ENCODE data around the gene DGKB. TPM values are rescaled to one million over a fixed set of nuclear protein-coding genes. Genes with fewer than 3 reads are reported as not detected.

DGKB gene
- total and polyA plus RNA-seq, 2 experiments from 2014 or later: 0.28 to 1.7 TPM

DNA sequence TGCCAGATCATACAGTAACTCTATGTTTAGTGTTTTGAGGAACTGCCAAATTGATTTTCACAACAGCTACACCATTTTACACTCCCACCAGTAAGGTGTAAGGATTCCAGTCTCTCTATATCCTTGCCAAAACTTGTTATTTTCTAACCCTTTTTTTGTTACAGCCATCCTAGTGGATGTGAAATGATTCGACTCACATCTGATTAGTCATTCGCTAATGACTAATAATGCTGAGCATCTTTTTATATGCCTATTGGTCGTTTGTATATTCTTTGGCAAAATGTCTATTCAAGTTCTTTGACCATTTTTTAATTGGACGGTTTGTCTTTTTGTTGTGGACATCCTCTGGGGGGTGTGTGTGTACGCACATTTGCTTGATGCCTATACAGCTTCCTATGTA is 142.8 kb downstream of the DGKB start:
- no peak overlapping the region for H2AFZ ChIP-seq
- no peak overlapping the region for H3K4me2 ChIP-seq
- TF ChIP-seq, protein P1, sequence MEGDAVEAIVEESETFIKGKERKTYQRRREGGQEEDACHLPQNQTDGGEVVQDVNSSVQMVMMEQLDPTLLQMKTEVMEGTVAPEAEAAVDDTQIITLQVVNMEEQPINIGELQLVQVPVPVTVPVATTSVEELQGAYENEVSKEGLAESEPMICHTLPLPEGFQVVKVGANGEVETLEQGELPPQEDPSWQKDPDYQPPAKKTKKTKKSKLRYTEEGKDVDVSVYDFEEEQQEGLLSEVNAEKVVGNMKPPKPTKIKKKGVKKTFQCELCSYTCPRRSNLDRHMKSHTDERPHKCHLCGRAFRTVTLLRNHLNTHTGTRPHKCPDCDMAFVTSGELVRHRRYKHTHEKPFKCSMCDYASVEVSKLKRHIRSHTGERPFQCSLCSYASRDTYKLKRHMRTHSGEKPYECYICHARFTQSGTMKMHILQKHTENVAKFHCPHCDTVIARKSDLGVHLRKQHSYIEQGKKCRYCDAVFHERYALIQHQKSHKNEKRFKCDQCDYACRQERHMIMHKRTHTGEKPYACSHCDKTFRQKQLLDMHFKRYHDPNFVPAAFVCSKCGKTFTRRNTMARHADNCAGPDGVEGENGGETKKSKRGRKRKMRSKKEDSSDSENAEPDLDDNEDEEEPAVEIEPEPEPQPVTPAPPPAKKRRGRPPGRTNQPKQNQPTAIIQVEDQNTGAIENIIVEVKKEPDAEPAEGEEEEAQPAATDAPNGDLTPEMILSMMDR (IDR thresholded peaks at IDR 0.05; ENCODE audit: poor library complexity): no peak
- no peak for TF ChIP-seq EZH2phosphoT487 (IDR thresholded peaks at IDR 0.05; ENCODE audit: low read depth, severe bottlenecking, unreplicated experiment)
- TF ChIP-seq EZH2 (IDR thresholded peaks at IDR 0.05; ENCODE audit: borderline replicate concordance): no peak
- H3K27ac ChIP-seq: no peak overlapping the region
- no peaks in the 10 kb centered on the region for H3K9me2 ChIP-seq (replicated peaks; ENCODE audit: insufficient read depth)
- H3K9me3 ChIP-seq (ENCODE audit: low read depth): no peaks in the 10 kb centered on the region
- no peaks in the 10 kb centered on the region for H3K79me2 ChIP-seq
- H3K36me3 ChIP-seq (replicated peaks; ENCODE audit: insufficient read depth, low read depth): no peaks in the 10 kb centered on the region
- DNase-seq (ENCODE audit: low spot score): no peak
- no peaks in the 10 kb centered on the region for H4K20me1 ChIP-seq (ENCODE audit: insufficient read depth, poor library complexity, severe bottlenecking)
- H3K27me3 ChIP-seq: no peaks in the 10 kb centered on the region
- no peak overlapping the region for H3K4me3 ChIP-seq
- WGBS (ENCODE audit: low lambda C conversion rate, missing lambda C conversion rate): 97% methylated on average over 5 of the region's 5 CpGs
- H3K4me1 ChIP-seq (ENCODE audit: insufficient read depth): no peaks in the 10 kb centered on the region

DNA sequence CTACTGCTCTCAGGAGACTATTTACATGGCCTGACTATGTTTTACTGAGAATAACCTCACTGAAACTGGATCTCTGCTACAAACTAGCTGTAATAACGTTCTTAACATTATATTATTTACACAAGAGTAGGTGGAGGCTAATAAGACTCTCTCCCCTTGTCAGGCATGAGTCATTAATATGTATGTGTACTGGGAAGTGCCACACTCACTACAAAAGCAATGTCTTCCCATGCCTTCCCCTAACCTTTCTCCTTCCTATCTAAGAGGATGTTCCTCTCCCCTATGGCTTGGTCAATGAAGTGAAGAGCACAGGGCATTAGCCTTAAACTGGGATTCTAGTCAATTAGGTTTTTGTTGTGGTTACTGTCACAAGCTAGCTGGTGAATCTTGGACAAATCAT is 147.9 kb downstream of the DGKB start:
- no peaks in the 10 kb centered on the region for H3K4me1 ChIP-seq (ENCODE audit: insufficient read depth)
- DNase-seq (ENCODE audit: low spot score): peak; percentile 26
- H3K79me2 ChIP-seq: no peaks in the 10 kb centered on the region
- no peak overlapping the region for H3K4me3 ChIP-seq
- no peak for TF ChIP-seq EZH2 (IDR thresholded peaks at IDR 0.05; ENCODE audit: borderline replicate concordance)
- no peak for TF ChIP-seq EZH2phosphoT487 (IDR thresholded peaks at IDR 0.05; ENCODE audit: low read depth, severe bottlenecking, unreplicated experiment)
- TF ChIP-seq, protein P1 (IDR thresholded peaks at IDR 0.05; ENCODE audit: poor library complexity): no peak
- no peaks in the 10 kb centered on the region for H3K27me3 ChIP-seq
- H2AFZ ChIP-seq: no peak overlapping the region
- no peak overlapping the region for H3K4me2 ChIP-seq
- H3K27ac ChIP-seq: no peak overlapping the region
- 14% methylated on average over 1 of the region's 1 CpG for WGBS (ENCODE audit: low lambda C conversion rate, missing lambda C conversion rate)
- no peaks in the 10 kb centered on the region for H3K9me3 ChIP-seq (ENCODE audit: low read depth)
- no peaks in the 10 kb centered on the region for H3K9me2 ChIP-seq (replicated peaks; ENCODE audit: insufficient read depth)
- no peaks in the 10 kb centered on the region for H3K36me3 ChIP-seq (replicated peaks; ENCODE audit: insufficient read depth, low read depth)
- no peaks in the 10 kb centered on the region for H4K20me1 ChIP-seq (ENCODE audit: insufficient read depth, poor library complexity, severe bottlenecking)

DNA sequence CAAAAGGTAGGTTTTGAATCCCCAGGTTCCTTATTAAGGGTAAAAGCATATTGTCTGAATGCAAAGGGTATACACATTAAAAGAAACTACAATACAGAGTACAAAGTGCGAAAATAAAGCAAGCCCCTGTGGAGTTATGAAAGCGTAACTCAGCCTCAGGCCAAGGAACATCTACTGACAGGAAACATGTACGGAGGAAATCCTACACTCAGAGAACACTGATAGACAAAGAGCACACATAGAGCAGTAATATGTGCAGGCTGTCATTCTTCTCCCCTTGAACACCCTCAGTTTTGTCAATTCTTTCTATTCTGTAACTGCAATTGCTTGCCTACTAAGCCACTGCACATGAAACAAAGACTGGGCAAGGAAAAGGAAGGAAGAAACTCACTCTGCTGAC is 150.2 kb downstream of the DGKB start:
- TF ChIP-seq, protein P1 (IDR thresholded peaks at IDR 0.05; ENCODE audit: poor library complexity): no peak
- TF ChIP-seq EZH2 (IDR thresholded peaks at IDR 0.05; ENCODE audit: borderline replicate concordance): no peak
- TF ChIP-seq EZH2phosphoT487 (IDR thresholded peaks at IDR 0.05; ENCODE audit: low read depth, severe bottlenecking, unreplicated experiment): no peak
- H4K20me1 ChIP-seq (ENCODE audit: insufficient read depth, poor library complexity, severe bottlenecking): no peaks in the 10 kb centered on the region
- no peak for DNase-seq (ENCODE audit: low spot score)
- H3K4me1 ChIP-seq (ENCODE audit: insufficient read depth): no peaks in the 10 kb centered on the region
- no peak overlapping the region for H3K27ac ChIP-seq
- H2AFZ ChIP-seq: no peak overlapping the region
- H3K9me3 ChIP-seq (ENCODE audit: low read depth): no peaks in the 10 kb centered on the region
- 72% methylated on average over 3 of the region's 3 CpGs for WGBS (ENCODE audit: low lambda C conversion rate, missing lambda C conversion rate)
- H3K4me3 ChIP-seq: no peak overlapping the region
- no peaks in the 10 kb centered on the region for H3K79me2 ChIP-seq
- no peak overlapping the region for H3K4me2 ChIP-seq
- no peaks in the 10 kb centered on the region for H3K9me2 ChIP-seq (replicated peaks; ENCODE audit: insufficient read depth)
- no peaks in the 10 kb centered on the region for H3K27me3 ChIP-seq
- no peaks in the 10 kb centered on the region for H3K36me3 ChIP-seq (replicated peaks; ENCODE audit: insufficient read depth, low read depth)

DNA sequence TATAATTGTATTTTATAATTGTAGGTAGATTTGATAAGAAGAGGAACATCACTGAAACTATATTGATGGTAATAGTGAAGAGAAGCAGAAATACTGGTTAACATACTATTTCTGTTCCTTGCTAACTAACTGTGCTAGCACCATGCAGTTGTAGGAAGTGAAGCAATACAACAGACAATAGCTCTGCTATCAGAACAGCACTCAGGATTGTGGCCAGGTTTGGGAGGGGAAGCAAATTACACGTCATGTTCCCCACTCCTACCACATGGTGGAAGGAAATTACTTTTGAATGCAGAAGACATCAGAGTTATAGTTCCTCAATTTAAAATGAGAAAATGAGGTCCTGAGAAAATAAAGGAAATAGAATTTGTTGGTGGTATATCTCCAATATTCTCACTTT is 151.1 kb downstream of the DGKB start:
- no peak overlapping the region for H3K4me3 ChIP-seq
- H3K27ac ChIP-seq: no peak overlapping the region
- no peak overlapping the region for H3K4me2 ChIP-seq
- 85% methylated on average over 1 of the region's 1 CpG for WGBS (ENCODE audit: low lambda C conversion rate, missing lambda C conversion rate)
- no peaks in the 10 kb centered on the region for H3K36me3 ChIP-seq (replicated peaks; ENCODE audit: insufficient read depth, low read depth)
- H3K9me3 ChIP-seq (ENCODE audit: low read depth): no peaks in the 10 kb centered on the region
- H3K9me2 ChIP-seq (replicated peaks; ENCODE audit: insufficient read depth): no peaks in the 10 kb centered on the region
- no peaks in the 10 kb centered on the region for H3K27me3 ChIP-seq
- H3K79me2 ChIP-seq: no peaks in the 10 kb centered on the region
- no peak for DNase-seq (ENCODE audit: low spot score)
- no peak overlapping the region for H2AFZ ChIP-seq
- TF ChIP-seq EZH2phosphoT487 (IDR thresholded peaks at IDR 0.05; ENCODE audit: low read depth, severe bottlenecking, unreplicated experiment) (no peak), EZH2 (IDR thresholded peaks at IDR 0.05; ENCODE audit: borderline replicate concordance) (no peak)
- TF ChIP-seq, protein P1 (IDR thresholded peaks at IDR 0.05; ENCODE audit: poor library complexity): no peak
- no peaks in the 10 kb centered on the region for H3K4me1 ChIP-seq (ENCODE audit: insufficient read depth)
- H4K20me1 ChIP-seq (ENCODE audit: insufficient read depth, poor library complexity, severe bottlenecking): no peaks in the 10 kb centered on the region
